Measurements from ENCODE around the gene COA8. TPM values are rescaled to one million over a fixed set of nuclear protein-coding genes. Genes with fewer than 3 reads are reported as not detected.

Gene COA8
- total and polyA plus RNA-seq, 2 of the 13 experiments (the other 11 are each of a cell fraction or from before 2014, with no cell fraction given): 10.9 to 25.1 TPM

GRCh38 chr14:103549361-103550311, 13.1 kb upstream of the COA8 start (continued):
- TF ChIP-seq, protein P1, sequence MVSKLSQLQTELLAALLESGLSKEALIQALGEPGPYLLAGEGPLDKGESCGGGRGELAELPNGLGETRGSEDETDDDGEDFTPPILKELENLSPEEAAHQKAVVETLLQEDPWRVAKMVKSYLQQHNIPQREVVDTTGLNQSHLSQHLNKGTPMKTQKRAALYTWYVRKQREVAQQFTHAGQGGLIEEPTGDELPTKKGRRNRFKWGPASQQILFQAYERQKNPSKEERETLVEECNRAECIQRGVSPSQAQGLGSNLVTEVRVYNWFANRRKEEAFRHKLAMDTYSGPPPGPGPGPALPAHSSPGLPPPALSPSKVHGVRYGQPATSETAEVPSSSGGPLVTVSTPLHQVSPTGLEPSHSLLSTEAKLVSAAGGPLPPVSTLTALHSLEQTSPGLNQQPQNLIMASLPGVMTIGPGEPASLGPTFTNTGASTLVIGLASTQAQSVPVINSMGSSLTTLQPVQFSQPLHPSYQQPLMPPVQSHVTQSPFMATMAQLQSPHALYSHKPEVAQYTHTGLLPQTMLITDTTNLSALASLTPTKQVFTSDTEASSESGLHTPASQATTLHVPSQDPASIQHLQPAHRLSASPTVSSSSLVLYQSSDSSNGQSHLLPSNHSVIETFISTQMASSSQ (IDR thresholded peaks at IDR 0.05; ENCODE audit: low read depth): no peak
- TF ChIP-seq, protein P1 (CRISPR knock-in tag; IDR thresholded peaks at IDR 0.05; ENCODE audit: borderline replicate concordance): peak; percentile 47; the same call in 1 of the 2 replicates
- TF ChIP-seq ELF3 (CRISPR knock-in tag; IDR thresholded peaks at IDR 0.05) (peak; percentile 9; the same call in 1 of the 2 replicates), NFYB (CRISPR knock-in tag; IDR thresholded peaks at IDR 0.05) (no peak), ZNF710 (CRISPR knock-in tag; IDR thresholded peaks at IDR 0.05; ENCODE audit: borderline replicate concordance) (peak; percentile 39; the same call in 1 of the 2 replicates), RAD21 (CRISPR knock-in tag; IDR thresholded peaks at IDR 0.05) (peak; percentile 42; the same call in 1 of the 2 replicates)
- TF ChIP-seq, protein P2, sequence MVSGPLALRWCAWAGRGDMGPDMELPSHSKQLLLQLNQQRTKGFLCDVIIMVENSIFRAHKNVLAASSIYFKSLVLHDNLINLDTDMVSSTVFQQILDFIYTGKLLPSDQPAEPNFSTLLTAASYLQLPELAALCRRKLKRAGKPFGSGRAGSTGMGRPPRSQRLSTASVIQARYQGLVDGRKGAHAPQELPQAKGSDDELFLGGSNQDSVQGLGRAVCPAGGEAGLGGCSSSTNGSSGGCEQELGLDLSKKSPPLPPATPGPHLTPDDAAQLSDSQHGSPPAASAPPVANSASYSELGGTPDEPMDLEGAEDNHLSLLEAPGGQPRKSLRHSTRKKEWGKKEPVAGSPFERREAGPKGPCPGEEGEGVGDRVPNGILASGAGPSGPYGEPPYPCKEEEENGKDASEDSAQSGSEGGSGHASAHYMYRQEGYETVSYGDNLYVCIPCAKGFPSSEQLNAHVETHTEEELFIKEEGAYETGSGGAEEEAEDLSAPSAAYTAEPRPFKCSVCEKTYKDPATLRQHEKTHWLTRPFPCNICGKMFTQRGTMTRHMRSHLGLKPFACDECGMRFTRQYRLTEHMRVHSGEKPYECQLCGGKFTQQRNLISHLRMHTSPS (CRISPR knock-in tag; IDR thresholded peaks at IDR 0.05; ENCODE audit: low read depth): peak; percentile 85
- TF ChIP-seq, protein P3, sequence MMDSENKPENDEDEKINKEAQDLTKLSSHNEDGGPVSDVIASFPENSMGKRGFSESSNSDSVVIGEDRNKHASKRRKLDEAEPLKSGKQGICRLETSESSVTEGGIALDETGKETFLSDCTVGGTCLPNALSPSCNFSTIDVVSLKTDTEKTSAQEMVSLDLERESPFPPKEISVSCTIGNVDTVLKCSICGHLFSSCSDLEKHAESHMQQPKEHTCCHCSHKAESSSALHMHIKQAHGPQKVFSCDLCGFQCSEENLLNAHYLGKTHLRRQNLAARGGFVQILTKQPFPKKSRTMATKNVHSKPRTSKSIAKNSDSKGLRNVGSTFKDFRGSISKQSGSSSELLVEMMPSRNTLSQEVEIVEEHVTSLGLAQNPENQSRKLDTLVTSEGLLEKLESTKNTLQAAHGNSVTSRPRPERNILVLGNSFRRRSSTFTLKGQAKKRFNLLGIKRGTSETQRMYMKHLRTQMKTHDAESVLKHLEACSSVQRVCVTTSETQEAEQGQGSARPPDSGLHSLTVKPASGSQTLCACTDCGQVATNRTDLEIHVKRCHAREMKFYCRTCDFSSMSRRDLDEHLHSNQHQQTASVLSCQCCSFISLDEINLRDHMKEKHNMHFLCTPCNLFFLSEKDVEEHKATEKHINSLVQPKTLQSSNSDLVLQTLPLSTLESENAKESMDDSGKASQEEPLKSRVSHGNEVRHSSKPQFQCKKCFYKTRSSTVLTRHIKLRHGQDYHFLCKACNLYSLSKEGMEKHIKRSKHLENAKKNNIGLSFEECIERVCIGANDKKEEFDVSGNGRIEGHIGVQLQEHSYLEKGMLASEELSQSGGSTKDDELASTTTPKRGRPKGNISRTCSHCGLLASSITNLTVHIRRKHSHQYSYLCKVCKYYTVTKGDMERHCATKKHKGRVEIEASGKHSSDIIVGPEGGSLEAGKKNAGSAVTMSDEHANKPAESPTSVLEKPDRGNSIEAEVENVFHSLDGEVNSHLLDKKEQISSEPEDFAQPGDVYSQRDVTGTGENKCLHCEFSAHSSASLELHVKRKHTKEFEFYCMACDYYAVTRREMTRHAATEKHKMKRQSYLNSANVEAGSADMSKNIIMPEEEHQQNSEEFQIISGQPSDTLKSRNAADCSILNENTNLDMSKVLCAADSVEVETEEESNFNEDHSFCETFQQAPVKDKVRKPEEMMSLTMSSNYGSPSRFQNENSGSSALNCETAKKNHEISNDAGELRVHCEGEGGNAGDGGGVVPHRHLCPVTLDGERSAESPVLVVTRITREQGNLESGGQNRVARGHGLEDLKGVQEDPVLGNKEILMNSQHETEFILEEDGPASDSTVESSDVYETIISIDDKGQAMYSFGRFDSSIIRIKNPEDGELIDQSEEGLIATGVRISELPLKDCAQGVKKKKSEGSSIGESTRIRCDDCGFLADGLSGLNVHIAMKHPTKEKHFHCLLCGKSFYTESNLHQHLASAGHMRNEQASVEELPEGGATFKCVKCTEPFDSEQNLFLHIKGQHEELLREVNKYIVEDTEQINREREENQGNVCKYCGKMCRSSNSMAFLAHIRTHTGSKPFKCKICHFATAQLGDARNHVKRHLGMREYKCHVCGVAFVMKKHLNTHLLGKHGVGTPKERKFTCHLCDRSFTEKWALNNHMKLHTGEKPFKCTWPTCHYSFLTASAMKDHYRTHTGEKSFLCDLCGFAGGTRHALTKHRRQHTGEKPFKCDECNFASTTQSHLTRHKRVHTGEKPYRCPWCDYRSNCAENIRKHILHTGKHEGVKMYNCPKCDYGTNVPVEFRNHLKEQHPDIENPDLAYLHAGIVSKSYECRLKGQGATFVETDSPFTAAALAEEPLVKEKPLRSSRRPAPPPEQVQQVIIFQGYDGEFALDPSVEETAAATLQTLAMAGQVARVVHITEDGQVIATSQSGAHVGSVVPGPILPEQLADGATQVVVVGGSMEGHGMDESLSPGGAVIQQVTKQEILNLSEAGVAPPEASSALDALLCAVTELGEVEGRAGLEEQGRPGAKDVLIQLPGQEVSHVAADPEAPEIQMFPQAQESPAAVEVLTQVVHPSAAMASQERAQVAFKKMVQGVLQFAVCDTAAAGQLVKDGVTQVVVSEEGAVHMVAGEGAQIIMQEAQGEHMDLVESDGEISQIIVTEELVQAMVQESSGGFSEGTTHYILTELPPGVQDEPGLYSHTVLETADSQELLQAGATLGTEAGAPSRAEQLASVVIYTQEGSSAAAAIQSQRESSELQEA (CRISPR knock-in tag; IDR thresholded peaks at IDR 0.05; ENCODE audit: not compliant biosample characterization): peak; percentile 60

Data from HepG2 (cell line).